C4-2B (cell line): Measurements from ENCODE around the gene GUCY1B1.

Experiments used
- ZFX ChIP-seq: fragments of 450-650 bp; IDR thresholded peaks from 2 replicates; pipeline ENCODE4 v1.6.1; 2017
- TF ChIP-seq, protein P1 (sequence below): fragments of 450-650 bp; conservative IDR thresholded peaks from 2 replicates; pipeline ENCODE4 v1.5.1; 2017; ENCODE audit warnings: mild to moderate bottlenecking

DNA sequence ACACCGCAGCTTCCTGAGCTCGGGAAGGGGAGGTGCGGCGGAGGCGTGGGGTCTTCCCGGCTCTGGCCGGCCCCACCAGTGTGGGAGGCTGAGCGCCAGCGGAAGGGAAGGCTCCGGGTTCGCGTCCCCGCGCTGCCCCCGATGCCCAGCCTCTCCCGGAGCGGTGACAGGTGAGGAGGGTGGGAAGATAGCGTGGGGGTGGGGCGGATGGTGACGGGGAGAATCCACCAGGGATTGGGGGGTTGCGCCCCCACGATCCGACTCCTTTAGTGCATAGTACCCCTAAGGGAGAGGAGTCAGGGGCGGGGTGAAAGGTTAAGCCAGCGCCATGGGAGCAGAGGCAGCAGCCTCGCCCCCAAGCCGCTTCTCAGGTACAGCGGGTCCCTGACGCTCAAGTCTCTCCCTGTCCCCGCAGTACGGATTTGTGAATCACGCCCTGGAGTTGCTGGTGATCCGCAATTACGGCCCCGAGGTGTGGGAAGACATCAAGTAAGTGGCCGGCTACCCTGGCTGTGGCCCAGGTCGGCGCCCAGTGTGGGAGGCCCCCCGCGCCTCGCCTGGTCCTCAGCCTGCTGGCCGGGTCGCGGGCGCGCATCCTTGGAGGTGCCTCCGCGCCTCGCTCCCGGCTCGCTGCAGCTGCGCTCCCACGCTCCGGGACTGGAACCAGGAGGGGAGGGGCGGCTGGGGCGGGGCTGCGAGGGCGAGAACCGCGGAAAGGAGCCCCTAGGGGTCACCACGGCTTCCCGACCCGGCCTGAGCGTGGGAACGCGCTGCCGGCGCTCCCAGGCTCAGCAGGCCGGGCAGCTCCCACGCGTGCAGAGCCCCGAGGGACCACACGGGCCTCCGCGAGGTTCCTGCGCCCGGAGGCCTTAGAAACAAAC is 791 bp downstream of the GUCY1B1 start:
- TF ChIP-seq, protein P1, sequence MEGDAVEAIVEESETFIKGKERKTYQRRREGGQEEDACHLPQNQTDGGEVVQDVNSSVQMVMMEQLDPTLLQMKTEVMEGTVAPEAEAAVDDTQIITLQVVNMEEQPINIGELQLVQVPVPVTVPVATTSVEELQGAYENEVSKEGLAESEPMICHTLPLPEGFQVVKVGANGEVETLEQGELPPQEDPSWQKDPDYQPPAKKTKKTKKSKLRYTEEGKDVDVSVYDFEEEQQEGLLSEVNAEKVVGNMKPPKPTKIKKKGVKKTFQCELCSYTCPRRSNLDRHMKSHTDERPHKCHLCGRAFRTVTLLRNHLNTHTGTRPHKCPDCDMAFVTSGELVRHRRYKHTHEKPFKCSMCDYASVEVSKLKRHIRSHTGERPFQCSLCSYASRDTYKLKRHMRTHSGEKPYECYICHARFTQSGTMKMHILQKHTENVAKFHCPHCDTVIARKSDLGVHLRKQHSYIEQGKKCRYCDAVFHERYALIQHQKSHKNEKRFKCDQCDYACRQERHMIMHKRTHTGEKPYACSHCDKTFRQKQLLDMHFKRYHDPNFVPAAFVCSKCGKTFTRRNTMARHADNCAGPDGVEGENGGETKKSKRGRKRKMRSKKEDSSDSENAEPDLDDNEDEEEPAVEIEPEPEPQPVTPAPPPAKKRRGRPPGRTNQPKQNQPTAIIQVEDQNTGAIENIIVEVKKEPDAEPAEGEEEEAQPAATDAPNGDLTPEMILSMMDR: no peak
- no peak for TF ChIP-seq ZFX
